Head of caudate nucleus (tissue), 42 donors: ENCODE measurements around the gene LRRC1.
"Not testable (repeated sequence)": the region's sequence is repeated elsewhere in the genome, so short reads cannot be mapped to it uniquely, and the experiment has no call there.

ENCODE experiments used
- DNase-seq, 42 donors: peaks; one replicate each; pipeline versions ENCODE4 v3.0.0 to v3.0.0-alpha.2; 2020 to 2021; ENCODE audit warnings: mixed read lengths in 7 of 42
- intact Hi-C: fragments of 100-400 bp; cut with DNase I; formaldehyde crosslinking; loops from one replicate; pipeline ENCODE4 v1.15.0; 2022

The LRRC1 gene

DNA sequence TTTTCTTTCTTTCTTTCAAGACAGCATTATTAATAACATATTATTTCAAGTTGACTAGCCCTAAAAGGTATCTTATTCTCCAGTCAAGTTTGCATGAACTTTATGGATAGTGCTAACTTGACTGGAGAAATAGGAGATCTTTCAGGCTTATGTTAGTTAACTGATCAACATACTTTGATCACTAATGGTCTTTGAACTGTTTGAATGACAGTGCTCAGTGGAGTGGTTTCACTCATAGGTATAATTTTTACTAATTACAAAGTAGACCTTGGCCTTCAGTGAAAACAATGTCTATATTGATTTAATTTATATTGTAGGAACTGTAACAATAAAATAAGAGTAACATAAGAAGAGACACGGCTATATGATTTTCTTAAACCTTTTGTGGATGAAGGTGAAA lies 8.0 kb upstream of the LRRC1 start:
- intact Hi-C loops: no loop called here
- no peak for DNase-seq

DNA sequence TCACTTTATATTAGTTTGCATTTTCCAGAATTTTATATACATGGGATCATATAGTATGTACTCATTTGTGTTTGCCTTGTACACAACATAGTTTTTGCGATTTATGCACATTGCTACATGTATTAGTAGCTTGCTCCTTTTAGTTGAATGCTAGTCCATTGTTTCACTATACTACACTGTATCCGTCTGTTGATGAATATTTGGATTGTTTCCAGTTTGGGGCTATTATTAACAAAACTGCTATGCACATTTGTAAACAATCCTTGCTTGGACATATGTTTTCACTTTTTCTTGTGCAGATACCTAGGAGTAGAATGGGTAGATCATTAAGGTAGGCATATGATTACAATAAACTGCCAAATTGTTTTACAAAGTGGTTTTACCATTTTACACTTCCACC lies 3.9 kb upstream of the LRRC1 start:
- DNase-seq: no peak
- intact Hi-C loops: loop anchor here (5.0 to 10.0 kb wide), 2 partner anchors 124 to 166 kb away; no protein-coding TSS in a partner anchor

DNA sequence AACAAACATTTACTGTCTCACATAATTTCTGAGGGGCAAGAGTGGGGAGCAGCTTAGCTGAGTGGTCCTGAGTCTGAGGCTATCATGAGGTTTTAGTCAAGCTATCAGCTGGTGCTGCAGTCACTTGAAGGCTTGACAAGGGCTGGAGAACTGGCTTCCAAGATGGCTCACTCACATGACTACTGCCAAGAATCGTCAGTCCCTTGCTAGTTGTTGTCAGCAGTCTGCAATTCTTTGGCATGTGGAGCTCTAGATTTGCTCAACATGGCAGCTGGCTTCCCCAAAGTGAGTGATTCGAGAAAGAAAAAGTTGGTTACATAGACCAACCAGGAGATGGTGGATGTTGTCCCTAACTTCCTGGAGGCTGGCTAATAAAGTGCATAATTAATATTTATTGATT lies 2.8 kb upstream of the LRRC1 start:
- no peak for DNase-seq
- intact Hi-C loops: loop anchor here (5.0 to 10.0 kb wide), 2 partner anchors 123 to 165 kb away; no protein-coding TSS in a partner anchor

- intact Hi-C loops: loop anchor here (5.0 to 10.0 kb wide), 2 partner anchors 122 to 164 kb away; no protein-coding TSS in a partner anchor
- no peak for DNase-seq
These were observed 1.9 kb upstream of the LRRC1 start for GRCh38 chr6:53792973-53793317.

DNA sequence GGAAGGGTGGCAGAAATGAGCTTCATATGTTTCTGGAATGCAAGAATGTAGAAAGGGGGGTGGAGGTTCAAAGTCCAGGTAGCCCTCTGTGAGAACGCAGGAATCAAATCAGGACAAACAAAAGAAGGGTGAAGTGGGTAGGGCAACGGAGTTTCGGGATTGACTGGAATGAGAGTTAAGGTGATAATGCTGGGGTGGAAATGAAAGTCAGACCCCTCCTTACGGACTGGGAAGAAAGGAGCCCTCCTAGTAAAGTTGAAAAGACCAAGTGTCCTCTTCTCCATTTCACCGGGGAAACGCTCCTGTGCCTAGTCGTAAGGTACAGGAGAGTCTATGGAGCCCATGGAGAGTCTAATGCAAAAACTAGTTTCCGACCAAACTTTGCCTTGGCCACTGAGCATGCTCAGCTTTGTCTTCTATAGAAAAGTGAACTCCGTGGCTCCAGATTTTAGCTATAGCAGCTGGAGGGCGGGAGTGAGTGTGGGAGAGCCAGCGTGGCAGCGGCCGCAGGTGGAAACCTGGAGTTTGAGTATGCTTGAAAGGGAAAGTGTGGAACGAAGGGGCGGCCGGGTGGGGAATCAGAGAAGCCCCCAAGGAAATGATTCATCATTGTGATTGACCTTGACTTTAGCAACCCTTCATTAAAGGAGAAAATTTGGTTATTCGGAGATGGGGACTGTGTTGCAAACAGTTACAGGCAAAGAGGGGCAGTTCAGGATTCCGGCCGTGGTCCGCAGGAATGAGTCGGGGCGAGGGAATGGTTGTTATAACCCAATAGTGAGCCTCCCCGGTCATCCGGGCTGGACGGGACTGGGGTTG lies 1.3 kb upstream of the LRRC1 start:
- intact Hi-C loops: loop anchor here (5.0 to 10.0 kb wide), 2 partner anchors 121 to 164 kb away; no protein-coding TSS in a partner anchor

GRCh38 chr6:53794137-53794719 lies 577 bp upstream of the LRRC1 start:
- intact Hi-C loops: loop anchor here (5.0 to 10.0 kb wide), 2 partner anchors 121 to 163 kb away; no protein-coding TSS in a partner anchor

More for the DNA sequence above, 1.3 kb upstream of the LRRC1 start:
- DNase-seq: peak; percentile 32 to 86 (median 66)

DNA sequence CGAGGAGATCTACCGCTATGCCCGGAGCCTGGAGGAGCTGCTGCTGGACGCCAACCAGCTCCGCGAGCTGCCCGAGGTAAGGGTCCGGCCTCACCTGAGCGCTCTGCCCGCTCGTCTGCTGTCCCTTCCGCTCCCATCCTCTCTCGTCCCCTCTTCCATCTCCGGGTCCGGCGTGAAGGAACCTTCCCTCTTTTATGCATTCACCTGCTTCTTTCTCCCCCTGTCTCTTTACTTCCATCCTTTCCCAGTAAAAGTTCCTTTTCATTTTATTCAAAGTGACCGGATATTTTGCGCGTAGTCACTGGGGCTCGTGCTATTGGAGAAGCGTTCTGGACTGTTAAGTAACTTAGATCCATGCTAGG lies 516 bp downstream of the LRRC1 start:
- intact Hi-C loops: loop anchor here (10.0 kb wide), 1 partner anchor 119 kb away; no protein-coding TSS in a partner anchor

More at GRCh38 chr6:53794137-53794719, 577 bp upstream of the LRRC1 start:
- peak; percentile 63 to 93 (median 85) for DNase-seq

DNA sequence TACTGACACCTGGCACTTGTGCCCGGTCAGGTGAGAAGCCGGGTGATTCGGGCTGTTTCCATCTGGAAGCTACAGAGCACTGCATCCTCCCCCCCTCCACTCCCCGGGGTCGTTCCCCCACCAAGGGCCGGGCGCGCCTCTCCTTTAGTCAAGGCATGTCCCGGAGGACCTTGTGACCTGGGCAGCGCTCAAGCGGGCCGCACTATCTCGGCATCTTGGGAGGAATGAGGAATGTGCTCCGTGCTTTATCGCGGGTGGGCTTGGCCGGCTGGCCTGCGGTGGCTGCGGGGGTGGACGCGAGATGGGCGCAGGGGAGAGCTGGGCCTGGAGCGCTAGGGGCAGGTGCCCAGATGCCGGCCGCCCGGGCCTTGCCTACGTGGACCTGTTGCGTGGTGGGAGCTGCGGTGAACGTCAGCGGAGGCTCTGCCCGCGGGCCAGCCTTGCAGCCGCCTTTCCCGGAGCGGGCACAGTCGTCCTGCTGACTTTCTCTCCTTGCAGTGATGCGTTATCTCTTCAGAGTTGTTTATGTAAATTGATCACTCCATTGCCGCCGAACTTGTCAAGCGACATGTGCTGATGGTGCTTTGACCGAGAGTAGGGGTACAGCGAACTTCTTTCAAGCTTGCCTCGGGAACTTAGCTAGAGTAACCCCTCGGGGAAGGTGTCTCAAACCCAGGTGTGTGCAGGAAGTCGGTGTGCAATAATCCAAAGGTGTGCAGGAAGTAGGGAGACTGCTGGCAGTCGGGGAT lies 1.1 kb downstream of the LRRC1 start:
- intact Hi-C loops: loop anchor here (10.0 kb wide), 1 partner anchor 119 kb away; no protein-coding TSS in a partner anchor
- peak in 40 of 42 donors; percentile 18 to 75 (median 47) for DNase-seq

More for the DNA sequence above, 516 bp downstream of the LRRC1 start:
- DNase-seq: peak in 2 of 42 donors; percentile 34 to 36

GRCh38 chr6:53796451-53796780 lies 1.6 kb downstream of the LRRC1 start:
- intact Hi-C loops: loop anchor here (10.0 kb wide), 1 partner anchor 118 kb away; no protein-coding TSS in a partner anchor
- no peak for DNase-seq

- intact Hi-C loops: loop anchor here (10.0 kb wide), 1 partner anchor 118 kb away; no protein-coding TSS in a partner anchor
- DNase-seq: no peak
These were observed 2.0 kb downstream of the LRRC1 start for GRCh38 chr6:53796791-53797190.

DNA sequence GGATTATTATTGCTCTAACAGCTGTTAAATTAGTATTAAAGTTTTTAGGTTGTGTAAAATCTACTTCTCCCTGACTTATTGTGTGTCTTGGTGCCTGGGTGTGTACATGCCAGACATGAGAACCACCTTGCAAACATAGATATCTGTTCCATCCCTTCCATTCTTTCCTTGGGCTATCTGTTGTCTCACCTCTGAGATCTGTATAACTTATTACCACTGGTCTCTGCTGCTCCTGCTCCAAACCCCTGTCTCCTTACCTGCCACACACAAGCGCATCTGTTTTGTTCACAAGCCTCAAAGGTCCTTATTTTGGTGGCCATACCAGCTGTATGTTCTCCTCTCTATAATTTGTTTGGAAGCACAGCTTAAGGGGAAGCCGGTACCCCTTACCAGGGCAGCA lies 2.5 kb downstream of the LRRC1 start:
- intact Hi-C loops: loop anchor here (10.0 kb wide), 1 partner anchor 117 kb away; no protein-coding TSS in a partner anchor
- no peak for DNase-seq

- DNase-seq: no peak
- intact Hi-C loops: loop anchor here (10.0 kb wide), 1 partner anchor 115 kb away; no protein-coding TSS in a partner anchor
These were observed 4.5 kb downstream of the LRRC1 start for GRCh38 chr6:53799340-53799739.

- intact Hi-C loops: no loop called here
- DNase-seq: no peak
These were observed 6.2 kb downstream of the LRRC1 start for GRCh38 chr6:53801022-53801421.

DNA sequence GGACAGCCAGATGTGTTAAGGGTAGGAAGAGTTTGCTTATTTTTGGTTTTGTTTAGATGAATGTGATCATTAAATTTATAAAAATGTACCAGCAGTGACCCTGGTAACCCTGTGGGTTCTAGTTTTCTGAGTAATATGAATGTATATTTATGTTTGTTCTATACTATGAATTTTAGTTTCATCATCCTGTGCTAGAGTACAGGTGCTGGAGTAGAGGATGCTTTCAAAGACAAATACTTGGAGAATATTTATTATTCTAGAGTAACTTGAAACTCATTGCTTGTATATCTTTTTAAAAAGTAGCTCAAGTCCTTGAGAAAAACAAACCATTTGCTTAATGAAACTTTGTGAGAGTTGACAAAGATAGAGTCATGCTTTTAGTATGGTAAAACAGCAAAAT lies 7.8 kb downstream of the LRRC1 start:
- DNase-seq: no peak
- intact Hi-C loops: no loop called here

DNA sequence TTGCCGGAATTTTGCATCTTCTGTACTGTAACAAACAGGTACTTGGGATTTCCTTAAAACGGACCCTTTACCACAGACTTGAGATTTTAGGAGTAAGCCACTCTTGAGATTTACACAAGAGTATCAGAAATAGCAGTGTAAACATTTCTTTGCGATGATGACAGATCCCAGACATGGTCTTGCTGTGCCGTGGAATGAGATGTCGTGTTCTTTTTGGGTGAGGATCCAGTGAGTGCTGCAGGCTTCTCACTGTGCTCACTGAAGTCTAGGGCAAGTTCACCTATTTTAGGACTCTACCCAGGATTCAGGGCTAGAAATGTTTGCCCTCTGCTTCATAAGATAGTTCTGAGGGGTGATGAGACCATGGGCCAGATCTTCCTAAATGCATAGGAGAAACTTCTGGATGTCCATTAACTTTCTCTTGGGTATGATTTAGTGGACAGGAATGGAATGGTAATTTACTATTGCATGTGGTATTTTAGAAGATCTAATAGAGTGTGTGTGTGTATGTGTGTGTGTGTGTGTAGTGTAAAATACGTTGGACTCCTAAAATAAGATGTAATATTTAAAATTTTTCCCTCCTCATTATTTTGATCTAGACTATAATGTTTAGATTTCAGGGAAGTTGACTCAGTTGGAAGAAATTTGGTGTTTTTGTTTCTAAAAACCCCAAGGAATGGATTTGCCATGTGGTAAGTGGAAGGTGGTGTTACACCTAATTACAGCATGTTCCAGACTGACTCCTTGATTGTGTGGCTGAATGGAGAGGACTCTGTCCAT lies 8.5 kb downstream of the LRRC1 start:
- intact Hi-C loops: no loop called here
- DNase-seq: no peak

DNA sequence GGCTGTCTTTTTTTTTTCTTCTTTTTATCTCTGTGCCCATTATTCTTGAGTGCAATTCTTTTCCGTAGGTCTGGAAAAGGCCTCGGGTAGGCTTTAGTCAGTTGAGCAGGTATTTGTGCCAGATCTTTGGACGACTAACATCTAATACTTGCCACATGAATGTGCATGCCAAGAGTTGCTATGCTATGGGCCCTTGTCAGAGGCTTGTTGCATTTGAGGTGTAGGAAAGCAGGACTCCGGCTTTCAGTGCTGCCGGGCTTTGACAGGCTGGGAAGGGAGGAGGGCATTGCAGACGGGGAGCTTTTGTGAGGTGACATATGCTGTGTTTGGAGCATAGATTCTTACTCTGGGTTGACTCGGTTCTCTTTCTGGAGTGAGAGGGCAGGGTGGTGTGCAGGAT lies 10.2 kb downstream of the LRRC1 start:
- intact Hi-C loops: no loop called here
- no peak for DNase-seq

DNA sequence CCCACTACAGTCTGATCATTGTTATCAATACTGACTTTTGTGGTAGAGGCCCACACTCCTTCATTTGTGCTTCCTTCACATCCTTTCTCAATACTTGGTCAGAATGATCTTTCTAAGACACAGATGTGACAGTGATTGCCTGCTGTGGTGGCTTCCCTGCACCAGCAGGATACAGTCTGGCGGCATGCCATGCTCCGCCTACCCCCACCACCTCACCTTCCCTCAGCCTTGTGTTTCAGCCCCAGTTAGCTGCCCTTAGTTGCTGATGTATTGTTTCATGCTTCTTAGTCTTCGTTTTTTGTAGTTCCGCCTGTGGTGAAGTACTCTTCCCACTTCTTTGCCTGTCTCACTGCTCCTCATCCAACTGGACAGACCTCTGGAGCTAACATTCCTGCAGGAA lies 10.9 kb downstream of the LRRC1 start:
- no peak for DNase-seq
- intact Hi-C loops: no loop called here

DNA sequence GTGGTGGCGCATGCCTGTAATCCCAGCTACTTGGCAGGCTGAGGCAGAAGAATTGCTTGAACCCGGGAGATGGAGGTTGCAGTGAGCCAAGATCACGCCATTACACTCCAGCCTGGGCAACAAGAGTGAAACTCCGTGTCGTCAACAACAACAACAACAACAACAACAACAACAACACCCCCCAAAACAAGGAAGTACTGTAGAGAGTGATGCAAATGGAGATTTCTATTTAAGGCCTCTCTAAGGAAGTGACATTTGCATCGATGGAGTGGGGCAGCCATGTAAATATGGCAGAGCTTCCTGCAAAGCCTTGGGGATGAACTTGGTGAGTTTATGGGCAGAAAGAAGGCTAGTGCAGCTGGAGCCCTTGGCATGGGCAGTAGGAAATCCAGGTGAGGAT lies 12.8 kb downstream of the LRRC1 start:
- intact Hi-C loops: not testable (repeated sequence)

More for the DNA sequence above, 12.8 kb downstream of the LRRC1 start:
- DNase-seq: not testable (repeated sequence)
